Measurements from ENCODE around the gene TCP1. TPM values are rescaled to one million over a fixed set of nuclear protein-coding genes. Genes with fewer than 3 reads are reported as not detected.

TCP1 gene
- total RNA-seq, 1 experiment from 2014 or later = 528 TPM

DNA sequence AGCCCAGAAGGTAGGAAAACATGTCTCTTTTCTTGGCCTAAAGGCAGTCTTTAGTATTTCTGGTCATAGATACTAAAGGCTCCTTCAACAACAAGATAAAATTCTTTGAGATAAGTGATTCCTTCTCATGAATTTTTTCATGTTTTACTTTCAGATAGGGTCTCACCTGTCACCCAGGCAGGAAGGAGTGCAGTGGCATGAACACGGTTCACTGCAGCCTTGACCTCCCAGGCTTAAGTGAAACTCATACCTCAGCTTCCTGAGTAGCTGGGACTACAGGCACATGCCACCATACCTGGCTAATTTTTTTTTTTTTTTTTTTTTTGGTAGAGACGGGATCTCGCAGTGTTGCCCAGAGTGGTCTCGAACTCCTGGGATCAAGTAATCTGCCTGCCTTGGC lies 19.7 kb upstream of the TCP1 start:
- Histone ChIP-seq H3K4me3 (ENCODE audit: low read depth, low read length, poor library complexity, severe bottlenecking) (no peak overlapping the region), H3K27ac (ENCODE audit: low read depth, low read length, poor library complexity, severe bottlenecking) (no peak overlapping the region), H3K27me3 (replicated peaks; ENCODE audit: insufficient read depth, low read depth, low read length, poor library complexity) (no peaks in the 10 kb centered on the region), H3K4me1 (ENCODE audit: insufficient read depth, low read length, poor library complexity, severe bottlenecking) (no peaks in the 10 kb centered on the region), H3K36me3 (ENCODE audit: insufficient read depth, low read length, poor library complexity, severe bottlenecking) (no peaks in the 10 kb centered on the region), H3K9me3 (ENCODE audit: low read depth, low read length, poor library complexity, severe bottlenecking) (no peaks in the 10 kb centered on the region)
- ChIA-PET CTCF (no interaction called here), POLR2A (ENCODE audit: low non-redundant PET) (no interaction called here)
- intact Hi-C loops (cut with micrococcal nuclease; ENCODE audit: unreplicated experiment) = no loop called here
- no peak for DNase-seq (ENCODE audit: low spot score)
- TF ChIP-seq, protein P1, sequence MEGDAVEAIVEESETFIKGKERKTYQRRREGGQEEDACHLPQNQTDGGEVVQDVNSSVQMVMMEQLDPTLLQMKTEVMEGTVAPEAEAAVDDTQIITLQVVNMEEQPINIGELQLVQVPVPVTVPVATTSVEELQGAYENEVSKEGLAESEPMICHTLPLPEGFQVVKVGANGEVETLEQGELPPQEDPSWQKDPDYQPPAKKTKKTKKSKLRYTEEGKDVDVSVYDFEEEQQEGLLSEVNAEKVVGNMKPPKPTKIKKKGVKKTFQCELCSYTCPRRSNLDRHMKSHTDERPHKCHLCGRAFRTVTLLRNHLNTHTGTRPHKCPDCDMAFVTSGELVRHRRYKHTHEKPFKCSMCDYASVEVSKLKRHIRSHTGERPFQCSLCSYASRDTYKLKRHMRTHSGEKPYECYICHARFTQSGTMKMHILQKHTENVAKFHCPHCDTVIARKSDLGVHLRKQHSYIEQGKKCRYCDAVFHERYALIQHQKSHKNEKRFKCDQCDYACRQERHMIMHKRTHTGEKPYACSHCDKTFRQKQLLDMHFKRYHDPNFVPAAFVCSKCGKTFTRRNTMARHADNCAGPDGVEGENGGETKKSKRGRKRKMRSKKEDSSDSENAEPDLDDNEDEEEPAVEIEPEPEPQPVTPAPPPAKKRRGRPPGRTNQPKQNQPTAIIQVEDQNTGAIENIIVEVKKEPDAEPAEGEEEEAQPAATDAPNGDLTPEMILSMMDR (conservative IDR thresholded peaks at IDR 0.05; ENCODE audit: low read depth, low read length) = no peak
- no peak for TF ChIP-seq EZH2 (IDR thresholded peaks at IDR 0.05; ENCODE audit: borderline replicate concordance, low read depth, low read length, poor library complexity, severe bottlenecking)
- no TSS peak for BruUV-seq (replicated peaks)

GRCh38 chr6:159808647-159809046 lies 19.2 kb upstream of the TCP1 start:
- intact Hi-C loops (cut with micrococcal nuclease; ENCODE audit: unreplicated experiment) = no loop called here
- CTCF ChIA-PET = no interaction called here
- no TSS peak for BruUV-seq (replicated peaks)
- DNase-seq (ENCODE audit: low spot score) = no peak
- TF ChIP-seq, protein P1 (conservative IDR thresholded peaks at IDR 0.05; ENCODE audit: low read depth, low read length) = no peak
- TF ChIP-seq EZH2 (IDR thresholded peaks at IDR 0.05; ENCODE audit: borderline replicate concordance, low read depth, low read length, poor library complexity, severe bottlenecking) = no peak
- no peaks in the 10 kb centered on the region for H3K36me3 ChIP-seq (ENCODE audit: insufficient read depth, low read length, poor library complexity, severe bottlenecking)
- POLR2A ChIA-PET (ENCODE audit: low non-redundant PET) = no interaction called here
- no peaks in the 10 kb centered on the region for H3K4me1 ChIP-seq (ENCODE audit: insufficient read depth, low read length, poor library complexity, severe bottlenecking)
- no peaks in the 10 kb centered on the region for H3K27me3 ChIP-seq (replicated peaks; ENCODE audit: insufficient read depth, low read depth, low read length, poor library complexity)
- no peak overlapping the region for H3K27ac ChIP-seq (ENCODE audit: low read depth, low read length, poor library complexity, severe bottlenecking)
- H3K9me3 ChIP-seq (ENCODE audit: low read depth, low read length, poor library complexity, severe bottlenecking) = no peaks in the 10 kb centered on the region
- no peak overlapping the region for H3K4me3 ChIP-seq (ENCODE audit: low read depth, low read length, poor library complexity, severe bottlenecking)

- no peak overlapping the region for H3K4me3 ChIP-seq (ENCODE audit: low read depth, low read length, poor library complexity, severe bottlenecking)
- intact Hi-C loops (cut with micrococcal nuclease; ENCODE audit: unreplicated experiment) = no loop called here
- H3K36me3 ChIP-seq (ENCODE audit: insufficient read depth, low read length, poor library complexity, severe bottlenecking) = no peaks in the 10 kb centered on the region
- no peaks in the 10 kb centered on the region for H3K9me3 ChIP-seq (ENCODE audit: low read depth, low read length, poor library complexity, severe bottlenecking)
- no peaks in the 10 kb centered on the region for H3K4me1 ChIP-seq (ENCODE audit: insufficient read depth, low read length, poor library complexity, severe bottlenecking)
- TF ChIP-seq, protein P1 (conservative IDR thresholded peaks at IDR 0.05; ENCODE audit: low read depth, low read length) = no peak
- TF ChIP-seq EZH2 (IDR thresholded peaks at IDR 0.05; ENCODE audit: borderline replicate concordance, low read depth, low read length, poor library complexity, severe bottlenecking) = no peak
- BruUV-seq (replicated peaks) = no TSS peak
- ChIA-PET POLR2A (ENCODE audit: low non-redundant PET) (no interaction called here), CTCF (no interaction called here)
- H3K27me3 ChIP-seq (replicated peaks; ENCODE audit: insufficient read depth, low read depth, low read length, poor library complexity) = no peaks in the 10 kb centered on the region
- no peak for DNase-seq (ENCODE audit: low spot score)
- no peak overlapping the region for H3K27ac ChIP-seq (ENCODE audit: low read depth, low read length, poor library complexity, severe bottlenecking)
These were observed 17.9 kb upstream of the TCP1 start for GRCh38 chr6:159807150-159807858.
